ENCODE data around the gene CBY1. TPM values are rescaled to one million over a fixed set of nuclear protein-coding genes. Genes with fewer than 3 reads are reported as not detected.

CBY1 gene
- total and polyA plus RNA-seq, 12 donors: 23.8 to 96.0 (median 46.9) TPM

GRCh38 chr22:38628444-38628843 is 28.0 kb upstream of the CBY1 start:
- intact Hi-C loops (cut with DNase I): no loop called here

GRCh38 chr22:38629108-38629507 is 27.3 kb upstream of the CBY1 start:
- Histone ChIP-seq H3K9me3 (replicated peaks in 1 of 3) (no peaks in the 10 kb centered on the region), H3K36me3 (replicated peaks in 1 of 2) (no peaks in the 10 kb centered on the region), H3K27ac (no peak overlapping the region), H3K27me3 (no peaks in the 10 kb centered on the region), H3K4me3 (no peak overlapping the region), H3K4me1 (replicated peaks in 1 of 2) (no peaks in the 10 kb centered on the region)
- WGBS, 4 donors: 86 to 92% (median 88%) methylated on average over 4 of the region's 4 CpGs
- TF ChIP-seq CTCF (IDR thresholded peaks at IDR 0.05): no peak
- no peak for TF ChIP-seq POLR2A (IDR thresholded peaks at IDR 0.05)
- intact Hi-C loops (cut with DNase I): no loop called here
- DNase-seq: no peak

More at GRCh38 chr22:38628444-38628843, 28.0 kb upstream of the CBY1 start:
- Histone ChIP-seq H3K4me3 (no peak overlapping the region), H3K27ac (no peak overlapping the region), H3K9me3 (replicated peaks in 1 of 3) (no peaks in the 10 kb centered on the region), H3K27me3 (no peaks in the 10 kb centered on the region), H3K4me1 (replicated peaks in 1 of 2) (no peaks in the 10 kb centered on the region), H3K36me3 (replicated peaks in 1 of 2) (no peaks in the 10 kb centered on the region)
- no peak for DNase-seq
- WGBS, 4 donors: 90 to 92% (median 91%) methylated on average over 5 of the region's 5 CpGs
- no peak for TF ChIP-seq POLR2A (IDR thresholded peaks at IDR 0.05)
- TF ChIP-seq CTCF (IDR thresholded peaks at IDR 0.05): no peak

GRCh38 chr22:38631724-38632123 is 24.7 kb upstream of the CBY1 start:
- whole genome bisulfite sequencing, 4 donors: 80 to 87% (median 85%) methylated on average over 9 of the region's 9 CpGs
- H3K9me3 ChIP-seq (replicated peaks in 1 of 3): no peaks in the 10 kb centered on the region
- H3K4me1 ChIP-seq (replicated peaks in 1 of 2): no peaks in the 10 kb centered on the region
- no peak overlapping the region for H3K27ac ChIP-seq
- TF ChIP-seq POLR2A (IDR thresholded peaks at IDR 0.05) (no peak), CTCF (IDR thresholded peaks at IDR 0.05) (no peak)
- intact Hi-C loops (cut with DNase I): no loop called here
- no peaks in the 10 kb centered on the region for H3K36me3 ChIP-seq (replicated peaks in 1 of 2)
- no peaks in the 10 kb centered on the region for H3K27me3 ChIP-seq
- DNase-seq: no peak
- H3K4me3 ChIP-seq: no peak overlapping the region

- Histone ChIP-seq H3K36me3 (replicated peaks in 1 of 2) (no peaks in the 10 kb centered on the region), H3K27me3 (no peaks in the 10 kb centered on the region), H3K4me3 (no peak overlapping the region), H3K4me1 (replicated peaks in 1 of 2) (no peaks in the 10 kb centered on the region), H3K9me3 (replicated peaks in 1 of 3) (no peaks in the 10 kb centered on the region), H3K27ac (no peak overlapping the region)
- no peak for TF ChIP-seq POLR2A (IDR thresholded peaks at IDR 0.05)
- no peak for TF ChIP-seq CTCF (IDR thresholded peaks at IDR 0.05)
- intact Hi-C loops (cut with DNase I): no loop called here
- no peak for DNase-seq
- WGBS, 4 donors: 76 to 89% (median 87%) methylated on average over 3 of the region's 3 CpGs
Observed at GRCh38 chr22:38632528-38632927, 23.9 kb upstream of the CBY1 start.
